Measurements from ENCODE around the gene TMEM205.
"Not testable (repeated sequence)": the region's sequence is repeated elsewhere in the genome, so short reads cannot be mapped to it uniquely, and the experiment has no call there.

TMEM205 gene

GRCh38 chr19:11338121-11338520, 7.9 kb downstream of the TMEM205 start:
- Histone ChIP-seq H3K9me3 (replicated peaks in 1 of 11) (peaks cover 0 to 27% (median 13%) of the 10 kb centered on the region in 11 experiments; a peak in 14 of 22 replicates), H3K4me1 (peaks cover 34 to 67% (median 40%) of the 10 kb centered on the region in 10 experiments), H3K9ac (peak overlapping the region; percentile 78 to 90 (median 83); a peak in 19 of 22 replicates), H4K20me1 (peaks cover 0 to 18% (median 0%) of the 10 kb centered on the region in 11 experiments; a peak in 4 of 22 replicates), H3K36me3 (peaks cover 25 to 74% (median 56%) of the 10 kb centered on the region in 11 experiments), H3K4me3 (peak overlapping the region in 9 of 10 experiments; percentile 69 to 98 (median 88); a peak in 17 of 20 replicates), H3K4me2 (peak overlapping the region; percentile 95 to 99 (median 98)), H3K27ac (peak overlapping the region in 10 of 11 experiments; percentile 59 to 90 (median 79); a peak in 16 of 22 replicates), H3K27me3 (no peaks in the 10 kb centered on the region)
- no peak for TF ChIP-seq Cebpa-rat (IDR thresholded peaks at IDR 0.05)

GRCh38 chr19:11337080-11337479, 9.0 kb downstream of the TMEM205 start:
- Histone ChIP-seq H3K4me2 (peak overlapping the region; percentile 95 to 99 (median 98)), H3K4me1 (peaks cover 34 to 61% (median 35%) of the 10 kb centered on the region in 10 experiments), H4K20me1 (peaks cover 0 to 18% (median 0%) of the 10 kb centered on the region in 11 experiments; a peak in 4 of 22 replicates), H3K27me3 (no peaks in the 10 kb centered on the region), H3K36me3 (peaks cover 21 to 74% (median 60%) of the 10 kb centered on the region in 11 experiments), H3K27ac (peak overlapping the region in 7 of 11 experiments; percentile 47 to 90 (median 83); a peak in 15 of 22 replicates), H3K4me3 (peak overlapping the region in 8 of 10 experiments; percentile 7 to 98 (median 89); a peak in 12 of 20 replicates), H3K9me3 (replicated peaks in 1 of 11) (peaks cover 0 to 27% (median 13%) of the 10 kb centered on the region in 11 experiments; a peak in 14 of 22 replicates), H3K9ac (peak overlapping the region in 10 of 11 experiments; percentile 1 to 90 (median 80); a peak in 14 of 22 replicates)
- no peak for TF ChIP-seq Cebpa-rat (IDR thresholded peaks at IDR 0.05)

GRCh38 chr19:11335449-11336146, 10.5 kb downstream of the TMEM205 start:
- H4K20me1 ChIP-seq = peaks cover 0 to 18% (median 0%) of the 10 kb centered on the region in 11 experiments; a peak in 4 of 22 replicates
- H3K4me1 ChIP-seq = peaks cover 34 to 75% (median 36%) of the 10 kb centered on the region in 10 experiments
- 0 out of 20 replicates have a peak overlapping the region, but pooled peaks of 1 of the 10 experiments have one; percentile 98 for H3K4me3 ChIP-seq
- TF ChIP-seq Cebpa-rat (IDR thresholded peaks at IDR 0.05) = no peak
- H3K4me2 ChIP-seq = peak overlapping the region in 3 of 11 experiments; percentile 99; a peak in 5 of 22 replicates
- H3K9me3 ChIP-seq (replicated peaks in 1 of 11) = peaks cover 0 to 21% (median 12%) of the 10 kb centered on the region in 11 experiments; a peak in 14 of 22 replicates
- peak overlapping the region in 2 of 11 experiments; percentile 13 to 87; a peak in 2 of 22 replicates for H3K27ac ChIP-seq
- H3K36me3 ChIP-seq = peaks cover 21 to 79% (median 64%) of the 10 kb centered on the region in 11 experiments
- no peaks in the 10 kb centered on the region for H3K27me3 ChIP-seq
- H3K9ac ChIP-seq = no peak overlapping the region; a peak in 1 of 22 replicates

- Histone ChIP-seq H3K36me3 (peaks cover 21 to 96% (median 79%) of the 10 kb centered on the region in 11 experiments), H3K27ac (peak overlapping the region in 3 of 11 experiments; percentile 16 to 25 (median 23); a peak in 3 of 22 replicates), H3K4me2 (peak overlapping the region in 1 of 11 experiments; percentile 3; a peak in 1 of 22 replicates), H3K4me1 (peaks cover 21 to 84% (median 25%) of the 10 kb centered on the region in 10 experiments), H3K9me3 (replicated peaks in 1 of 11) (peaks cover 0 to 21% (median 12%) of the 10 kb centered on the region in 11 experiments; a peak in 14 of 22 replicates), H3K9ac (peak overlapping the region in 1 of 11 experiments; percentile 5; a peak in 1 of 22 replicates), H4K20me1 (peaks cover 0 to 18% (median 0%) of the 10 kb centered on the region in 11 experiments; a peak in 4 of 22 replicates)
- not testable (repeated sequence) for H3K27me3 ChIP-seq, H3K4me3 ChIP-seq
Observed at GRCh38 chr19:11333838-11334237, 12.2 kb downstream of the TMEM205 start.

- Histone ChIP-seq H3K36me3 (peaks cover 21 to 100% (median 89%) of the 10 kb centered on the region in 11 experiments), H3K27me3 (no peaks in the 10 kb centered on the region), H3K4me3 (no peak overlapping the region), H3K4me1 (peaks cover 11 to 85% (median 15%) of the 10 kb centered on the region in 10 experiments), H3K9me3 (replicated peaks in 1 of 11) (peaks cover 0 to 21% (median 12%) of the 10 kb centered on the region in 11 experiments; a peak in 14 of 22 replicates), H4K20me1 (peaks cover 0 to 14% (median 0%) of the 10 kb centered on the region in 11 experiments; a peak in 3 of 22 replicates), H3K27ac (peak overlapping the region in 3 of 11 experiments; percentile 13 to 40 (median 16); a peak in 3 of 22 replicates), H3K4me2 (no peak overlapping the region), H3K9ac (no peak overlapping the region)
- no peak for TF ChIP-seq Cebpa-rat (IDR thresholded peaks at IDR 0.05)
Observed at GRCh38 chr19:11332822-11333221, 13.2 kb downstream of the TMEM205 start.

- Histone ChIP-seq H3K27ac (peak overlapping the region in 6 of 11 experiments; percentile 17 to 40 (median 29); a peak in 8 of 22 replicates), H3K9ac (0 out of 22 replicates have a peak overlapping the region, but pooled peaks of 1 of the 11 experiments have one; percentile 21), H3K4me3 (no peak overlapping the region), H3K4me2 (no peak overlapping the region), H3K27me3 (no peaks in the 10 kb centered on the region), H3K4me1 (peaks cover 0 to 85% (median 12%) of the 10 kb centered on the region in 10 experiments; a peak in 16 of 20 replicates), H3K9me3 (replicated peaks in 1 of 11) (peaks cover 0 to 20% (median 12%) of the 10 kb centered on the region in 11 experiments; a peak in 14 of 22 replicates), H3K36me3 (peaks cover 20 to 100% (median 96%) of the 10 kb centered on the region in 11 experiments), H4K20me1 (peaks cover 0 to 14% (median 0%) of the 10 kb centered on the region in 11 experiments; a peak in 3 of 22 replicates)
- TF ChIP-seq Cebpa-rat (IDR thresholded peaks at IDR 0.05) = no peak
Observed at GRCh38 chr19:11331502-11331901, 14.6 kb downstream of the TMEM205 start.

GRCh38 chr19:11330127-11330526, 15.9 kb downstream of the TMEM205 start:
- Histone ChIP-seq H3K9ac (peak overlapping the region in 3 of 11 experiments; percentile 4 to 57 (median 40); a peak in 4 of 22 replicates), H3K4me1 (peaks cover under 1 to 85% (median 25%) of the 10 kb centered on the region in 10 experiments; a peak in 19 of 20 replicates), H3K27me3 (no peaks in the 10 kb centered on the region), H3K36me3 (peaks cover 6 to 99% (median 95%) of the 10 kb centered on the region in 11 experiments), H3K4me2 (peak overlapping the region in 4 of 11 experiments; percentile 23 to 89 (median 53); a peak in 7 of 22 replicates), H3K9me3 (replicated peaks in 1 of 11) (peaks cover 0 to 6% (median 3%) of the 10 kb centered on the region in 11 experiments; a peak in 12 of 22 replicates), H3K4me3 (no peak overlapping the region), H3K27ac (peak overlapping the region in 8 of 11 experiments; percentile 25 to 99 (median 42); a peak in 11 of 22 replicates), H4K20me1 (peaks cover 0 to 13% (median 0%) of the 10 kb centered on the region in 11 experiments; a peak in 3 of 22 replicates)
- TF ChIP-seq Cebpa-rat (IDR thresholded peaks at IDR 0.05) = no peak

GRCh38 chr19:11325544-11325943, 20.5 kb downstream of the TMEM205 start:
- H3K4me3 ChIP-seq = peak overlapping the region in 4 of 10 experiments; percentile 9 to 58 (median 29); a peak in 5 of 20 replicates
- no peaks in the 10 kb centered on the region for H4K20me1 ChIP-seq
- H3K4me2 ChIP-seq = peak overlapping the region; percentile 7 to 95 (median 86); a peak in 20 of 22 replicates
- no peaks in the 10 kb centered on the region; a peak in 1 of 22 replicates for H3K9me3 ChIP-seq (replicated peaks in 1 of 11)
- H3K4me1 ChIP-seq = peaks cover 46 to 100% (median 69%) of the 10 kb centered on the region in 10 experiments
- no peaks in the 10 kb centered on the region for H3K27me3 ChIP-seq
- TF ChIP-seq Cebpa-rat (IDR thresholded peaks at IDR 0.05) = no peak
- H3K36me3 ChIP-seq = peaks cover 0 to 65% (median 50%) of the 10 kb centered on the region in 11 experiments; a peak in 21 of 22 replicates
- peak overlapping the region in 9 of 11 experiments; percentile 22 to 92 (median 86); a peak in 14 of 22 replicates for H3K9ac ChIP-seq
- peak overlapping the region in 10 of 11 experiments; percentile 23 to 99 (median 97); a peak in 19 of 22 replicates for H3K27ac ChIP-seq
